Mesenchymal stem cell (in vitro differentiated cells and primary cell): Measurements from ENCODE around the gene ABCG1.

Experiments used
- DNase-seq: peaks from one replicate; pipeline ENCODE4 v3.0.0-alpha.2; 2013
- H2AFZ ChIP-seq: one replicate; pipeline ENCODE4 v1.6.1; 2013; ENCODE audit warnings: low read depth, mild to moderate bottlenecking, control low read depth, inconsistent platforms, low read length, moderate library complexity
- H2AK5ac ChIP-seq: 2 replicates; pipeline ENCODE4 v1.6.1; 2013; ENCODE audit warnings: low read length, moderate library complexity, mild to moderate bottlenecking, inconsistent platforms; ENCODE audit not compliant: severe bottlenecking
- H2BK120ac ChIP-seq: one replicate; pipeline ENCODE4 v1.6.1; 2013; ENCODE audit warnings: low read depth, mild to moderate bottlenecking, inconsistent platforms, low read length, moderate library complexity
- H2BK12ac ChIP-seq, 2 experiments: one replicate each; pipeline ENCODE4 v1.6.1; 2013; ENCODE audit warnings: inconsistent platforms in 2 of 2, low read length in 2 of 2, mild to moderate bottlenecking in 2 of 2, moderate library complexity in 2 of 2, control low read depth in 1 of 2
- H2BK15ac ChIP-seq: one replicate; pipeline ENCODE4 v1.6.1; 2013; ENCODE audit warnings: mild to moderate bottlenecking, low read depth, inconsistent platforms; ENCODE audit not compliant: poor library complexity, severe bottlenecking
- H2BK5ac ChIP-seq: 2 replicates; pipeline ENCODE4 v1.6.1; 2013; ENCODE audit warnings: low read depth, mild to moderate bottlenecking, low read length, control low read depth, inconsistent platforms; ENCODE audit not compliant: poor library complexity, severe bottlenecking
- H3K14ac ChIP-seq, 2 experiments: one replicate each; pipeline ENCODE4 v1.6.1; 2013; ENCODE audit warnings: inconsistent platforms in 2 of 2, low read length in 2 of 2, control low read depth in 1 of 2, mild to moderate bottlenecking in 1 of 2, moderate library complexity in 1 of 2
- H3K18ac ChIP-seq, 2 experiments: one replicate each; pipeline ENCODE4 v1.6.1; 2013; ENCODE audit warnings: inconsistent platforms in 2 of 2, low read length in 2 of 2, control low read depth in 1 of 2, low read depth in 1 of 2, mild to moderate bottlenecking in 1 of 2
- H3K23ac ChIP-seq, 2 experiments: one replicate each; pipeline ENCODE4 v1.6.1; 2013; ENCODE audit warnings: inconsistent platforms in 2 of 2, low read length in 2 of 2, mild to moderate bottlenecking in 2 of 2, moderate library complexity in 2 of 2, control low read depth in 1 of 2
- H3K27ac ChIP-seq: 2 replicates; pipeline ENCODE4 v1.5.1; 2013; ENCODE audit warnings: mild to moderate bottlenecking, moderate library complexity, low read length, control low read depth, inconsistent platforms; ENCODE audit not compliant: poor library complexity, severe bottlenecking
- H3K27me3 ChIP-seq, 2 experiments: 2 replicates each; pipeline versions ENCODE4 v1.6.1 to v1.7.0; 2013; ENCODE audit warnings: low read length in 2 of 2, mild to moderate bottlenecking in 2 of 2, moderate library complexity in 2 of 2, control low read depth in 1 of 2, inconsistent platforms in 1 of 2; ENCODE audit not compliant: control insufficient read depth in 1 of 2, insufficient read depth in 1 of 2
- H3K36me3 ChIP-seq, 2 experiments: 2 replicates each; pipeline versions ENCODE4 v1.6.1 to v1.7.0; 2013; ENCODE audit warnings: low read length in 2 of 2, control low read depth in 1 of 2, inconsistent platforms in 1 of 2, low read depth in 1 of 2, mild to moderate bottlenecking in 1 of 2; ENCODE audit not compliant: insufficient read depth in 2 of 2, control insufficient read depth in 1 of 2
- H3K4ac ChIP-seq, 2 experiments: one replicate each; pipeline ENCODE4 v1.6.1; 2013; ENCODE audit warnings: inconsistent platforms in 2 of 2, low read length in 2 of 2, mild to moderate bottlenecking in 2 of 2, moderate library complexity in 2 of 2, control low read depth in 1 of 2, low read depth in 1 of 2
- H3K4me1 ChIP-seq: 2 replicates; pipeline ENCODE4 v1.6.1; 2013; ENCODE audit warnings: low read depth, low read length, control low read depth; ENCODE audit not compliant: control insufficient read depth, insufficient read depth
- H3K4me2 ChIP-seq: 2 replicates; pipeline ENCODE4 v1.6.1; 2013; ENCODE audit warnings: low read length, mild to moderate bottlenecking, inconsistent platforms; ENCODE audit not compliant: poor library complexity, severe bottlenecking
- H3K4me3 ChIP-seq, 2 experiments: 2 replicates each; pipeline versions ENCODE4 v1.5.1 to v1.7.0; 2013; ENCODE audit warnings: low read length in 2 of 2, mild to moderate bottlenecking in 2 of 2, control low read depth in 1 of 2, low read depth in 1 of 2; ENCODE audit not compliant: insufficient read depth in 1 of 2
- H3K79me1 ChIP-seq: replicated peaks from 2 replicates; pipeline ENCODE4 v1.6.1; 2013; ENCODE audit warnings: mild to moderate bottlenecking, control low read depth, low read length, inconsistent platforms; ENCODE audit not compliant: poor library complexity, severe bottlenecking
- H3K9ac ChIP-seq: 2 replicates; pipeline ENCODE4 v1.7.0; 2013; ENCODE audit warnings: mild to moderate bottlenecking, low read length, moderate library complexity
- H3K9me3 ChIP-seq: 2 replicates; pipeline ENCODE4 v1.7.0; 2013; ENCODE audit warnings: mild to moderate bottlenecking, low read length; ENCODE audit not compliant: control insufficient read depth
- H4K8ac ChIP-seq: one replicate; pipeline ENCODE4 v1.6.1; 2013; ENCODE audit warnings: inconsistent platforms, mild to moderate bottlenecking, low read length, moderate library complexity
- H4K91ac ChIP-seq: one replicate; pipeline ENCODE4 v1.6.1; 2013; ENCODE audit warnings: mild to moderate bottlenecking, low read length, inconsistent platforms
- WGBS: methylation state at CpG from one replicate; pipeline ENCODE4 v1.1.7; 2013; ENCODE audit warnings: mixed read lengths; 5-methylcytosine and 5-hydroxymethylcytosine counted together

ABCG1 gene

DNA sequence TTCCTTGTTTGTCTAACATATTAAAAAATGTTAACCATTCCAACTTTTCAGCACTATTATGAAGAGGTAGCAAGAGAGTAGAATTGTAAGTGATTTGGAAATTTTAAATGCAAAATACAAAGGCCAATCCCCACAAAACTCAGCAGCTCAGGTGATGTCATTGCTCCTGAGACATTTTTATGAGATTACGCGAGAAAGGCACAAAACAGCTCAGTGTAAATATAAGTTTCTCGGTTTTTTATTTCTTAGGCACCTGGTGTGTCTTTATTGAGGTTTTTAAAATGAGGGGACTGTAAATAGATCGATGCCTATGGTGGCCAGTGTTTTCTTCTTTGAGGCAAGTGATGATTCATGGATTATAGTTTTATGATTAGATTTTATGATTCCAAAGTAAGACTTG is 6.1 kb downstream of the ABCG1 start:
- Histone ChIP-seq H2BK12ac (no peak overlapping the region), H3K4me2 (no peak overlapping the region), H2AFZ (no peak overlapping the region), H3K14ac (no peak overlapping the region), H3K79me1 (no peaks in the 10 kb centered on the region), H3K27ac (no peak overlapping the region), H2BK120ac (no peak overlapping the region), H3K4ac (no peak overlapping the region), H4K91ac (no peak overlapping the region), H3K23ac (no peak overlapping the region), H3K27me3 (peaks cover 64 to 78% of the 10 kb centered on the region in 2 experiments), H3K4me3 (no peak overlapping the region), H2AK5ac (no peak overlapping the region), H2BK15ac (no peak overlapping the region), H3K18ac (no peak overlapping the region), H3K4me1 (peaks cover 8% of the 10 kb centered on the region), H2BK5ac (no peak overlapping the region), H3K36me3 (no peaks in the 10 kb centered on the region), H3K9me3 (no peaks in the 10 kb centered on the region), H4K8ac (no peak overlapping the region), H3K9ac (no peak overlapping the region)
- WGBS, result 82% methylated on average over 4 of the region's 4 CpGs
- no peak for DNase-seq

- H3K14ac ChIP-seq, result no peak overlapping the region
- H3K9me3 ChIP-seq, result no peaks in the 10 kb centered on the region
- peaks cover 5% of the 10 kb centered on the region for H3K4me1 ChIP-seq
- no peak overlapping the region for H3K4me2 ChIP-seq
- no peak overlapping the region for H3K27ac ChIP-seq
- no peaks in the 10 kb centered on the region for H3K79me1 ChIP-seq
- no peak overlapping the region for H2BK5ac ChIP-seq
- H3K36me3 ChIP-seq, result no peaks in the 10 kb centered on the region
- H2BK12ac ChIP-seq, result no peak overlapping the region
- no peak overlapping the region for H2BK120ac ChIP-seq
- peaks cover 63 to 78% of the 10 kb centered on the region in 2 experiments for H3K27me3 ChIP-seq
- H3K4me3 ChIP-seq, result no peak overlapping the region
- no peak overlapping the region for H2BK15ac ChIP-seq
- H2AFZ ChIP-seq, result no peak overlapping the region
- no peak overlapping the region for H4K8ac ChIP-seq
- no peak overlapping the region for H4K91ac ChIP-seq
- 78% methylated on average over 10 of the region's 13 CpGs for WGBS
- no peak overlapping the region for H3K23ac ChIP-seq
- H3K4ac ChIP-seq, result no peak overlapping the region
- H2AK5ac ChIP-seq, result no peak overlapping the region
- H3K9ac ChIP-seq, result no peak overlapping the region
- no peak overlapping the region for H3K18ac ChIP-seq
- no peak for DNase-seq
Observed at GRCh38 chr21:42225571-42226155, 6.7 kb downstream of the ABCG1 start.

DNA sequence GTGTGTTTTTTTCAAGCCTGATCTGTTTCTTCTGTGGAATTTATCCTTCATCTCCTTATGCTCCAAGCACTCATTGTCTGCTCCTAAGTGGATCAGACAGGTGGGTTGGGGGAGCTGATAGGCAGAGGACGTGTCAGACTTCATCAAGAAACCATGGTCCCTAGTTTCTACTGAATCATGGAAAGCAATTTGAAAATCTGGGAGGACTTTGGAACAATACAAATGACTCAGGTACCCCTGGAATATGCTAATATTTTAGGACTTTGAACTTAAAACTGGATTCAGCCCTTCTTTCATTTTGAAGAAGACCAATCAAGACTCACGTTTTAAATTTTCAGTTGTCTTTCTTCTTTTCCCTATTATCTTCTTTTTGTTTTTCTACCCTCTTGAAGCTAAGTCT is 7.7 kb downstream of the ABCG1 start:
- no peak overlapping the region for H3K9ac ChIP-seq
- H3K4me1 ChIP-seq, result peaks cover 5% of the 10 kb centered on the region
- H3K4me2 ChIP-seq, result no peak overlapping the region
- H3K14ac ChIP-seq, result no peak overlapping the region
- H3K4ac ChIP-seq, result no peak overlapping the region
- DNase-seq, result no peak
- H4K8ac ChIP-seq, result no peak overlapping the region
- H3K9me3 ChIP-seq, result no peaks in the 10 kb centered on the region
- peaks cover 61 to 80% of the 10 kb centered on the region in 2 experiments for H3K27me3 ChIP-seq
- no peak overlapping the region for H3K27ac ChIP-seq
- H2AFZ ChIP-seq, result no peak overlapping the region
- no peak overlapping the region for H2BK12ac ChIP-seq
- H2AK5ac ChIP-seq, result no peak overlapping the region
- no peak overlapping the region for H4K91ac ChIP-seq
- 43% methylated on average over 2 of the region's 2 CpGs for WGBS
- H3K36me3 ChIP-seq, result no peaks in the 10 kb centered on the region
- H3K79me1 ChIP-seq, result no peaks in the 10 kb centered on the region
- no peak overlapping the region for H2BK120ac ChIP-seq
- no peak overlapping the region for H3K4me3 ChIP-seq
- no peak overlapping the region for H2BK15ac ChIP-seq
- H2BK5ac ChIP-seq, result no peak overlapping the region
- H3K18ac ChIP-seq, result no peak overlapping the region
- H3K23ac ChIP-seq, result no peak overlapping the region

DNA sequence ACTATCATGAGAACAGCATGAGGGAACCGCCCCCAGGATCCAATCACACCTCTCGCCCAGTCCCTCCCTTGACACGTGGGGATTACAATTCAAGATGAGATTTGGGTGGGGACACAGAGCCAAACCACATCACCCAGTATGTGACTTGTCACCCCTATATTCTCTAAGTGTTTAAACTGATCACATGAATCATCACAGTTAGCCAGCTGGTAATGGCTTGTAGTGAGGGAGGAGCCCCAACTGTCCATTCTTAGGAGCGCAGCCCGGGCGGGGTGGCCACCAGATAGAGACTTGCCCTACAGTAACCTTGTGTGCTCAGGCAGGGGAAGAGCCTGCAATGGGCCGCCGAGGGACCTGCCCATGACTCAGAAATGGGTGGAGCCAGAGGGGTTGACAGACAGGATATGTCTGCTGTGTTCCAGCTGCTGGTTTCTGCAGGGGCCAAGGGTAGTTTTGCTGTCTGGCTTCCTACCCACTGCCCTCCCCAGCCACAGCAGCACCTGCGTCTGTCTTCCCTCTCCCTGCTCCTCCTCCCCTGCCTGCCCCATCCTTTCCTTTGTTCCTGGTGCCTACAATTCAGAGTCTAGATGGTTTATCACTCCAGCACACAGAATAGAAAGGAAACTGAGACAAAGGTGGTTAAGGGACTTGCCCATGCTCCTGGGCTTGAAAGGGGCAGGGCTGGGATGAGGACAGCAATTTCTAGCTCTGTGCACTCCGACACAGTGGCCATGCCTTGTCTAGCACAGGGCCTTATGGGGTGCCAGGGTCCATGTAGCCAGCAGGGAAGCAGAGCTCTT is 9.2 kb downstream of the ABCG1 start:
- Histone ChIP-seq H3K79me1 (no peaks in the 10 kb centered on the region), H3K14ac (peak overlapping the region in 1 of 2 experiments; percentile 42), H2BK120ac (no peak overlapping the region), H3K23ac (no peak overlapping the region), H3K9ac (no peak overlapping the region), H3K27ac (no peak overlapping the region), H2BK5ac (no peak overlapping the region), H2AFZ (no peak overlapping the region), H3K4me1 (peaks cover 5% of the 10 kb centered on the region), H3K4me2 (no peak overlapping the region), H3K36me3 (no peaks in the 10 kb centered on the region), H3K4ac (peak overlapping the region in 1 of 2 experiments; percentile 20), H2AK5ac (no peak overlapping the region), H2BK12ac (peak overlapping the region in 1 of 2 experiments; percentile 18), H3K27me3 (peaks cover 46 to 80% of the 10 kb centered on the region in 2 experiments), H3K4me3 (peak overlapping the region in 1 of 2 experiments; percentile 38), H4K8ac (no peak overlapping the region), H3K9me3 (no peaks in the 10 kb centered on the region), H2BK15ac (no peak overlapping the region), H4K91ac (no peak overlapping the region), H3K18ac (peak overlapping the region; percentile 13 to 31)
- peak; percentile 92 for DNase-seq
- WGBS, result 43% methylated on average over 10 of the region's 10 CpGs
